ENCODE data around the gene LAMC1. TPM values are rescaled to one million over a fixed set of nuclear protein-coding genes. Genes with fewer than 3 reads are reported as not detected.

Gene LAMC1
- total RNA-seq, 2 experiments from 2014 or later, result not detected

GRCh38 chr1:183179033-183179432, 155.8 kb downstream of the LAMC1 start:
- Mint-ChIP-seq H3K27ac (no peak overlapping the region), H3K9me3 (ENCODE audit: insufficient read depth) (no peaks in the 10 kb centered on the region), H3K4me3 (no peak overlapping the region), H3K27me3 (ENCODE audit: low read depth) (peaks cover 3% of the 10 kb centered on the region), H3K4me1 (ENCODE audit: low read depth) (peaks cover 6% of the 10 kb centered on the region), H3K36me3 (ENCODE audit: low read depth) (no peaks in the 10 kb centered on the region)
- ATAC-seq, result no peak
- POLR2A ChIA-PET, result no interaction called here
- DNase-seq, result no peak
- CTCF ChIA-PET, result interaction anchor here (0.8 kb wide), 1 partner anchor 737 kb away, joined by 3 read pairs; no protein-coding TSS in a partner anchor

- ATAC-seq, result no peak
- no peak overlapping the region for H3K4me3 Mint-ChIP-seq
- POLR2A ChIA-PET, result no interaction called here
These were observed 157.0 kb downstream of the LAMC1 start for GRCh38 chr1:183180218-183180617.

GRCh38 chr1:183180634-183181056, 157.4 kb downstream of the LAMC1 start:
- Mint-ChIP-seq H3K4me3 (no peak overlapping the region), H3K36me3 (ENCODE audit: low read depth) (no peaks in the 10 kb centered on the region), H3K27ac (no peak overlapping the region), H3K9me3 (ENCODE audit: insufficient read depth) (no peaks in the 10 kb centered on the region), H3K27me3 (ENCODE audit: low read depth) (peaks cover 2% of the 10 kb centered on the region), H3K4me1 (ENCODE audit: low read depth) (peaks cover 6% of the 10 kb centered on the region)
- DNase-seq (no peak), ATAC-seq (no peak)
- CTCF ChIA-PET, result no interaction called here
- POLR2A ChIA-PET, result no interaction called here

More at GRCh38 chr1:183180218-183180617, 157.0 kb downstream of the LAMC1 start:
- CTCF ChIA-PET, result no interaction called here
- Mint-ChIP-seq H3K36me3 (ENCODE audit: low read depth) (no peaks in the 10 kb centered on the region), H3K9me3 (ENCODE audit: insufficient read depth) (no peaks in the 10 kb centered on the region), H3K27ac (no peak overlapping the region), H3K4me1 (ENCODE audit: low read depth) (peaks cover 6% of the 10 kb centered on the region), H3K27me3 (ENCODE audit: low read depth) (peaks cover 3% of the 10 kb centered on the region)
- no peak for DNase-seq

- ChIA-PET CTCF (interaction anchor here (1.0 kb wide), 1 partner anchor 42 kb away, joined by 5 read pairs; no protein-coding TSS in a partner anchor), POLR2A (no interaction called here)
- DNase-seq (peak; percentile 29), ATAC-seq (peak; percentile 53)
- H3K4me1 Mint-ChIP-seq (ENCODE audit: low read depth), result peaks cover 7% of the 10 kb centered on the region
- peaks cover 25% of the 10 kb centered on the region for H3K27me3 Mint-ChIP-seq (ENCODE audit: low read depth)
- H3K9me3 Mint-ChIP-seq (ENCODE audit: insufficient read depth), result no peaks in the 10 kb centered on the region
- no peak within 1 kb of the TSS for H3K4me3 Mint-ChIP-seq
- H3K36me3 Mint-ChIP-seq (ENCODE audit: low read depth), result no peaks in the 10 kb centered on the region
- H3K27ac Mint-ChIP-seq, result no peak within 1 kb of the TSS
These were observed 162.8 kb downstream of the LAMC1 start, which contains the start of gene LAMC2 for GRCh38 chr1:183185941-183186490. TSS of gene LAMC2 (plus strand) at chr1:183186264. CDS start at chr1:183186353, 89 bp downstream.

GRCh38 chr1:183186841-183187240, 163.6 kb downstream of the LAMC1 start:
- DNase-seq (no peak), ATAC-seq (no peak)
- Mint-ChIP-seq H3K9me3 (ENCODE audit: insufficient read depth) (no peaks in the 10 kb centered on the region), H3K27ac (no peak overlapping the region), H3K36me3 (ENCODE audit: low read depth) (no peaks in the 10 kb centered on the region), H3K4me1 (ENCODE audit: low read depth) (peaks cover 7% of the 10 kb centered on the region), H3K4me3 (no peak overlapping the region), H3K27me3 (ENCODE audit: low read depth) (peaks cover 27% of the 10 kb centered on the region)
- ChIA-PET CTCF (no interaction called here), POLR2A (no interaction called here)

GRCh38 chr1:183188240-183188639, 165.0 kb downstream of the LAMC1 start:
- H3K4me1 Mint-ChIP-seq (ENCODE audit: low read depth), result peaks cover 9% of the 10 kb centered on the region
- ChIA-PET CTCF (no interaction called here), POLR2A (no interaction called here)
- no peak for ATAC-seq
- peaks cover 31% of the 10 kb centered on the region for H3K27me3 Mint-ChIP-seq (ENCODE audit: low read depth)
- no peak for DNase-seq
- no peaks in the 10 kb centered on the region for H3K9me3 Mint-ChIP-seq (ENCODE audit: insufficient read depth)
- no peak overlapping the region for H3K4me3 Mint-ChIP-seq
- H3K27ac Mint-ChIP-seq, result no peak overlapping the region
- no peaks in the 10 kb centered on the region for H3K36me3 Mint-ChIP-seq (ENCODE audit: low read depth)

GRCh38 chr1:183191833-183192232, 168.6 kb downstream of the LAMC1 start:
- H3K4me3 Mint-ChIP-seq, result no peak overlapping the region
- no peak for DNase-seq
- CTCF ChIA-PET, result no interaction called here
- POLR2A ChIA-PET, result no interaction called here
- H3K27ac Mint-ChIP-seq, result no peak overlapping the region
- H3K9me3 Mint-ChIP-seq (ENCODE audit: insufficient read depth), result no peaks in the 10 kb centered on the region
- no peak for ATAC-seq
- peaks cover 33% of the 10 kb centered on the region for H3K27me3 Mint-ChIP-seq (ENCODE audit: low read depth)
- H3K36me3 Mint-ChIP-seq (ENCODE audit: low read depth), result no peaks in the 10 kb centered on the region
- H3K4me1 Mint-ChIP-seq (ENCODE audit: low read depth), result peaks cover 21% of the 10 kb centered on the region

GRCh38 chr1:183193963-183194525, 170.8 kb downstream of the LAMC1 start:
- Mint-ChIP-seq H3K4me3 (no peak overlapping the region), H3K4me1 (ENCODE audit: low read depth) (peaks cover 21% of the 10 kb centered on the region), H3K9me3 (ENCODE audit: insufficient read depth) (no peaks in the 10 kb centered on the region), H3K27ac (no peak overlapping the region), H3K27me3 (ENCODE audit: low read depth) (peaks cover 32% of the 10 kb centered on the region), H3K36me3 (ENCODE audit: low read depth) (no peaks in the 10 kb centered on the region)
- ATAC-seq (no peak), DNase-seq (no peak)
- CTCF ChIA-PET, result interaction anchor here (2.5 kb wide), 1 partner anchor 34 kb away, joined by 10 read pairs; no protein-coding TSS in a partner anchor
- POLR2A ChIA-PET, result no interaction called here

- CTCF ChIA-PET, result interaction anchor here (1.0 to 2.5 kb wide), 2 partner anchors 11 to 33 kb away, joined by 4 to 10 read pairs; no protein-coding TSS in a partner anchor
- DNase-seq (peak; percentile 67), ATAC-seq (peak; percentile 97)
- Mint-ChIP-seq H3K27me3 (ENCODE audit: low read depth) (peaks cover 29% of the 10 kb centered on the region), H3K36me3 (ENCODE audit: low read depth) (no peaks in the 10 kb centered on the region), H3K9me3 (ENCODE audit: insufficient read depth) (no peaks in the 10 kb centered on the region), H3K27ac (peak overlapping the region; percentile 51), H3K4me1 (ENCODE audit: low read depth) (peaks cover 21% of the 10 kb centered on the region), H3K4me3 (peak overlapping the region; percentile 56)
- POLR2A ChIA-PET, result no interaction called here
These were observed 171.4 kb downstream of the LAMC1 start for GRCh38 chr1:183194527-183195141.

- peaks cover 21% of the 10 kb centered on the region for H3K4me1 Mint-ChIP-seq (ENCODE audit: low read depth)
- H3K27ac Mint-ChIP-seq, result peak overlapping the region; percentile 51
- H3K9me3 Mint-ChIP-seq (ENCODE audit: insufficient read depth), result no peaks in the 10 kb centered on the region
- POLR2A ChIA-PET, result no interaction called here
- H3K27me3 Mint-ChIP-seq (ENCODE audit: low read depth), result peaks cover 24% of the 10 kb centered on the region
- H3K36me3 Mint-ChIP-seq (ENCODE audit: low read depth), result no peaks in the 10 kb centered on the region
- DNase-seq, result no peak
- ATAC-seq, result no peak
- CTCF ChIA-PET, result interaction anchor here (1.0 to 2.5 kb wide), 2 partner anchors 11 to 33 kb away, joined by 4 to 10 read pairs; no protein-coding TSS in a partner anchor
- peak overlapping the region; percentile 56 for H3K4me3 Mint-ChIP-seq
These were observed 171.9 kb downstream of the LAMC1 start for GRCh38 chr1:183195142-183195574.

All from activated CD8-positive, alpha-beta T cell treated with anti-CD3 and anti-CD28 coated beads, Interleukin-2, amount 10 ng/mL, durations not matched to agents 7 days and 5 days (primary cell).